Measurements from ENCODE around the gene ERN2.

ERN2 gene

GRCh38 chr16:23682181-23682580 lies 30.8 kb downstream of the ERN2 start:
- DNase-seq: no peak

DNA sequence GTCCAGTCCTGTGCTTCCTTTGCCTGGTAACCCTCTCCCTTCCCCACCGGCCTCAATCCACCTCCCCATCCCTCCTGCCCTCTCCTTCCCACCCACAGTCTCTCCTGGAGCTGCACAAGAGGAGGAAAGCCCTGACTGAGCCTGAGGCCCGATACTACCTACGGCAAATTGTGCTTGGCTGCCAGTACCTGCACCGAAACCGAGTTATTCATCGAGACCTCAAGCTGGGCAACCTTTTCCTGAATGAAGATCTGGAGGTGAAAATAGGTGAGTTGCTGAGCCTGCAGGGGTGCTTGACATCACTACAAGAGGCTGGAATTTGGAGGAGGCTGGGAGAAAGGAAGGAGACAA lies 33.1 kb downstream of the ERN2 start:
- no peak for DNase-seq

DNA sequence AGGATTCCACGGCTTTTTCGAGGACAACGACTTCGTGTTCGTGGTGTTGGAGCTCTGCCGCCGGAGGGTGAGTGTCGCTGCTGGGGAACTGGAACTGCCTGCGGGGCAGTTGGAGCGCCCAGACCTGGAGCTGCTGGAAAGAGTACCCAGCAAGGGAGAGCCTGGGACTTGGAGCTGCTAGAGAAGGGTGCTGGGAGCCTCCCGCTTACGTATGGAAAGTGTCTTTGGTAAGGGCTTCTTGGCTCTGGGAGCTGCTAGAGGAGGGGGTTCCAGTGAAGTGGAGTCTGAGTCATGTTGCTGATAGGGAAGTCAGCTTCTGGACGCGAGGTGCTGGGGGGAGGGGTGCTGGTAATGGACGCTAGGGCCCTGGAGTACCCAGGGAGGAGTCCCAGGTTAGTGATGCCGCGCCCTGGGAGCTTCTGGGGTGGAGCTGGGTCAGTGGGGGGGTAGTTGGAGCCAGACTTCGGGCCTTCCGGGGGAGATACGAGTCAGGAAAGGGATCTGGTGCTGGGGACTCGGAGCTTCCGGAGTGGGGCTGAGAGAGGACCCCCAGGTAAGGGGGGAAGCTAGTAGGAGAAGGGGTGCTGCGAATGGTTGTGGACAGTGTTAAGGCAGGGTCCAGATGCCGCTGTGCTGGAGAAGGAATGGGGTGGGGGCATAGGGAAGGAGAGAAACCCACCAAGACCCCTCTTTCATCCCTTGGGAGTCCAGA lies 33.6 kb downstream of the ERN2 start:
- peak; percentile 61 for DNase-seq

GRCh38 chr16:23678430-23679273 lies 34.4 kb downstream of the ERN2 start, which contains the start of gene PLK1:
PLK1 (plus strand) TSS chr16:23678889; CDS start chr16:23678933, 44 bp downstream.
- DNase-seq: peak; percentile 91

DNA sequence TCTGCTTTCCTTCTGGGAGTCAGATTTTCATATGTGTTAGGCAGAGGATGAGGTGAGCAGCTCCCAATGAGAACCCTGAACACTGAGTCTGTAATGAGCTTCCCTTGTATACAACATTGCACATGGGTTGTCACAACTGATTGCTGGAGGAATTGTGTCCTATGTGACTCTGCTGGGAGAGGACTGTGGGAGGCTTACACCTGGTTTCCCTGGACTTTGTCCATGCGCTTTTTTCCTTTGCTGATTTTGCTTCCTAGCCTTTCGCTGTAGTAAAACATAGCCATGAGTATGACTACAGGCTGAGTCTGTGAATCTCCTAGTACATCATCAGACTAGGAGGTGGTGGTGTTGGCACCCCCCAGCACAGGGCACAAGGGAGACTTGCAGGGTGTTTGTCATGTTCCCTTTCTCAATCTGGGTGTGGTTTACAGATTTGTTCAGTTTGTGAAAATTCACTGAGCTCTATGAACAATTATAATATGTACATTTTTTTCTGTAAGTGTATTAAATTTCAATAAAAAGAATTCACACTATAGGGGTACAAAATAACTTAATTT lies 36.0 kb downstream of the ERN2 start:
- DNase-seq: no peak

DNA sequence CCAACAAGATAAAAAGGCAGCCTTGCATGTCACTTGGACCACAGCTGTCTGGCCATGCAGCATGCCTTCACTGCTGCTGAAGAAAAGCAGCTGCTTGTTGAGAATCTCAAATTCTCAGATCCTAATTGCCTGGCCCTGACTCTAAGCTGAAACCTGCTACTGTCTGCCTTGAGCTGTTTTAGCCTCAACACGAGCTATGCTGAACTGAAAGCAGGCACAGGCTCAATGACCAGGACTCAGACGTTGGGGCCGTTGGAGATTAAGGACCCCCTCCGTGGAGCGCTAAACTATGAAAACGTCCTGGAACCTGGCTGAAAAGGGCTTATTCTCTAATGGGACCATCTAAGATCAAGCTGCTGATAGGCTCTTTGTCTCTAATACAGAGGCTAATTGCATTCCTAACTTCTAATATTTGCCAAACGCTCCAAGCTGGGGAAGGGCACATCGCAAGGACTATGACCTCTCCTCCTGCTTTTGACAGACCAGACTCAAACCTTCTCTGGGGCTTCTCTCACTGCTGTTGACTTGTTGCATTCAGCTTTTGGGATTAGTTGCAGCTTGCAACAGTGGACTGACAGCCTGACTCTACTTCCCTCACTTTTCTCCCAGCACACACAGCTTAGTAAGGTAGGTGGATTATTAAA lies 38.9 kb downstream of the ERN2 start:
- no peak for DNase-seq

GRCh38 chr16:23670137-23670776 lies 42.8 kb downstream of the ERN2 start:
- peak; percentile 72 for DNase-seq

DNA sequence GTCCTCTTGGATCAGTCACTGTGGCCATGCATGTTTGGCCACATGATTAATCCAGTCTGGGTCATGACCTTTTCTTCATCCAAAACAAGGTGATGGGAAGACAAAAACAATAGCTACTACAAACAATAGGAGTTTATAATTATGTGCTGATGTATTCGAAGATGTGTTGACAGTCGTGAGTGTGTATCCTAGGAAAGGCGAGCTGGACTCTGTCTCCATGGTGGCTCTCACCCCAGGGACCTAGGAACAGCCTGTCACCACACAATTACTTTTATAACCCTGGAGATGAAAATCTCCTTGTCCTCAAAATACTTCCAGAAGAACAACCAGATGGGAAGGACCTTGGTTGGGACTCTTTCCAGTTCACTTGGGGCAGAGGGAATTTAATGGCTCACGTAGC lies 44.1 kb downstream of the ERN2 start:
- DNase-seq: no peak

DNA sequence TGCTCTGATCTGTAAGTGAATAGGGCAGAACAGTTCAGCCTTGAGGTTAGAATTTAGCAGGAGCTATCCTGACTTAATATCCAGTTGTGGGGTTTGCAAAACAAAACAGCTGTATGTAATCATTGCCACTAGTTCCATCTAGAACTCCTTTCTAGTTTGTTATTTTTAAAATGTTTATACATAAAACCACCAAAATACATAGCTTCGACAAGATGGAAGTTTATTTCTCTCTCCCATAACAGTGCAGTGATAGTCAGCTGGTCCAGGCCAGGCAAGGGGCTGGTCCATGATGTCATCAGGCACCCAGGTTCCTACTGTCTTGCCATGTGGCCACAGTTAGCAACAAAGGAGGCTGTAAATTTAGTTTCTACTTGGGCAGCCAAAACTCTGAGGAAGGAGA lies 44.8 kb downstream of the ERN2 start:
- DNase-seq: no peak

- DNase-seq: no peak
Measured at GRCh38 chr16:23667355-23667659, 45.7 kb downstream of the ERN2 start.

- DNase-seq: no peak
Measured at GRCh38 chr16:23666571-23667354, 46.3 kb downstream of the ERN2 start.

- DNase-seq: no peak
Measured at GRCh38 chr16:23663918-23664317, 49.1 kb downstream of the ERN2 start.

GRCh38 chr16:23651943-23652468 lies 61.0 kb downstream of the ERN2 start:
- DNase-seq: no peak

GRCh38 chr16:23650674-23651416 lies 62.2 kb downstream of the ERN2 start:
- DNase-seq: peak; percentile 11

GRCh38 chr16:23642246-23642774 lies 70.7 kb downstream of the ERN2 start:
- DNase-seq: no peak

GRCh38 chr16:23640931-23641765 lies 71.9 kb downstream of the ERN2 start, which contains the start of the genes DCTN5 and PALB2:
DCTN5 (plus strand) TSS chr16:23641466; CDS start chr16:23641543, 77 bp downstream.
PALB2 (minus strand) TSS chr16:23641310; CDS start chr16:23641157, 153 bp downstream.
- DNase-seq: peak; percentile 94

DNA sequence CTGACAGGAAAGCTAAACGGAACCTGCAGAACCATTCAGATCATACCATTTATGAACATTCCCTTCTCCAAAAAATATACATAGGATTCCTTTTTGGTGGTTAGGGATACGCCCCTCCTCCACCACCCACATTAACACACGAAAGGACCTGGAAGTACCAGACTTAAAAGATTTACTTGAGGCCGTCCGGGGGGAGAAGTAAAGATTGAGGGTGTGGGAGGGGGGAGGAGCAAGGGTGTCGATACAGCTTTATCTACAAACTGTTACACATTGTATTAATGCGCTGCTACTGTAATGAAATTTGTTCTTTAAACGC lies 72.4 kb downstream of the ERN2 start:
- peak; percentile 24 for DNase-seq

Data from stimulated activated CD4-positive, alpha-beta T cell treated with anti-CD3 and anti-CD28 coated beads, Interleukin-15, amount 100 ng/mL, for 24 hours (primary cell).